Ishikawa (cell line): ENCODE measurements around the gene MOB4.

Experiments
- EP300 ChIP-seq: IDR thresholded peaks from 2 replicates; pipeline ENCODE4 v1.6.1; 2012; ENCODE audit warnings: borderline replicate concordance
- RAD21 ChIP-seq: IDR thresholded peaks from 2 replicates; pipeline ENCODE4 v1.6.1; 2012; ENCODE audit warnings: low read depth
- TAF1 ChIP-seq: IDR thresholded peaks from 2 replicates; pipeline ENCODE4 v1.6.1; 2012; ENCODE audit warnings: low read depth, mild to moderate bottlenecking
- TF ChIP-seq, protein P1 (sequence below): IDR thresholded peaks from 2 replicates; pipeline ENCODE4 v1.6.1; 2012

DNA sequence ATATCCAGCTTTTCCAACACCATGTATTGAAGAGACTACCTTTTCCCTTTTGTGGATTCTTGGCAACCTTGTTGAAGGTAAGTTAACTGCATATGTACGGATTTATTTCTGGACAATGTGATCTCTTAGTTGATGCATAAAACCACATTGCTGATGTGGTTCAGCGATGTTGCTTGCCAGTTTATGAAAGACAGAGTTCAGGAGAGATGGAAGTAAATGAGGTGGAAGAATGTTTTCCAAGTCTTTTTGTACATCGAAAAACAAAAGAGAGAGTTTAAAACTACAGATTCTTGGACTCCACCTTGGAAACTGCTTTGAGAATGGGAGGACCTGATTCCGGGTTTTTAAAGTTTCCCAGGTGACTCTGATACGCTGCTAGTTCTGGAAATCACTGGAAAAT is 43.8 kb downstream of the MOB4 start:
- TF ChIP-seq EP300 (no peak), RAD21 (no peak), TAF1 (no peak)
- TF ChIP-seq, protein P1, sequence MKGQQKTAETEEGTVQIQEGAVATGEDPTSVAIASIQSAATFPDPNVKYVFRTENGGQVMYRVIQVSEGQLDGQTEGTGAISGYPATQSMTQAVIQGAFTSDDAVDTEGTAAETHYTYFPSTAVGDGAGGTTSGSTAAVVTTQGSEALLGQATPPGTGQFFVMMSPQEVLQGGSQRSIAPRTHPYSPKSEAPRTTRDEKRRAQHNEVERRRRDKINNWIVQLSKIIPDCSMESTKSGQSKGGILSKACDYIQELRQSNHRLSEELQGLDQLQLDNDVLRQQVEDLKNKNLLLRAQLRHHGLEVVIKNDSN, result no peak
